K562 (cell line): ENCODE measurements around the gene ENG.

Experiments
- BRCA1 ChIP-seq, 2 experiments: fragments of 450-650 bp in 1 of 2; sonication (generic) in 1 of 2; formaldehyde crosslinking in 1 of 2; IDR thresholded peaks; 2 replicates each; pipeline versions ENCODE4 v1.5.0 to v1.6.1; 2017 to 2020; ENCODE audit warnings: mild to moderate bottlenecking in 1 of 2, missing genetic modification reagents in 1 of 2
- BRD4 ChIP-seq: fragments of 200-600 bp; sonication (generic); IDR thresholded peaks from 2 replicates; pipeline ENCODE4 v1.6.1; 2017; ENCODE audit warnings: inconsistent platforms
- ETS2 ChIP-seq: IDR thresholded peaks from 2 replicates; pipeline ENCODE4 v1.6.1; 2016; ENCODE audit warnings: borderline replicate concordance, missing genetic modification characterization, mild to moderate bottlenecking, moderate library complexity, missing compliant biosample characterization; ENCODE audit not compliant: poor library complexity, severe bottlenecking
- POLR2A ChIP-seq: fragments of 450-650 bp; conservative IDR thresholded peaks from 2 replicates; pipeline ENCODE4 v1.6.1; 2016
- SAFB2 ChIP-seq: fragments of 200-400 bp; formaldehyde crosslinking; IDR thresholded peaks from 2 replicates; pipeline ENCODE4 v1.6.1; 2018; ENCODE audit warnings: borderline replicate concordance, low read length, low read depth, moderate library complexity; ENCODE audit not compliant: severe bottlenecking
- TAL1 ChIP-seq: fragments of 450-650 bp; IDR thresholded peaks from 2 replicates; pipeline ENCODE4 v1.6.1; 2016; ENCODE audit warnings: mild to moderate bottlenecking
- TBP ChIP-seq: optimal IDR thresholded peaks from 2 replicates; pipeline ENCODE3; 2011; ENCODE audit warnings: low read depth, low read length, improper control_type of control experiment
- YY1 ChIP-seq, 3 experiments: IDR thresholded peaks; 2 replicates each; pipeline ENCODE4 v1.6.1; 2011; ENCODE audit warnings: low read length in 2 of 3, mild to moderate bottlenecking in 2 of 3, moderate library complexity in 2 of 3, borderline replicate concordance in 1 of 3, control low read depth in 1 of 3, low read depth in 1 of 3; ENCODE audit not compliant: insufficient read depth in 3 of 3, insufficient replicate concordance in 2 of 3, control insufficient read depth in 1 of 3, insufficient read length in 1 of 3; ENCODE audit errors: extremely low read depth in 1 of 3
- ZC3H4 ChIP-seq: sonication (generic); formaldehyde crosslinking; IDR thresholded peaks from 2 replicates; pipeline ENCODE4 v1.9.0; 2021; ENCODE audit warnings: missing genetic modification reagents, borderline replicate concordance
- TF ChIP-seq, protein P1 (sequence below), 2 experiments: IDR thresholded peaks; 2 replicates each; pipeline ENCODE4 v1.6.1; 2011; ENCODE audit warnings: borderline replicate concordance in 1 of 2, control low read depth in 1 of 2, low read depth in 1 of 2, low read length in 1 of 2, mild to moderate bottlenecking in 1 of 2, mixed read lengths in 1 of 2, moderate library complexity in 1 of 2; ENCODE audit not compliant: insufficient read depth in 1 of 2, insufficient read length in 1 of 2, poor library complexity in 1 of 2, severe bottlenecking in 1 of 2; ENCODE audit errors: extremely low read depth in 1 of 2

GRCh38 chr9:127856094-127856728, 1.8 kb upstream of the ENG start:
- TF ChIP-seq TAL1 = no peak
- TF ChIP-seq BRD4 = no peak
- no peak for TF ChIP-seq TBP
- no peak for TF ChIP-seq ETS2 (tag)
- no peak for TF ChIP-seq SAFB2
- no peak for TF ChIP-seq POLR2A
- no peak for TF ChIP-seq YY1 (IDR thresholded peaks at IDR 0.05; ENCODE audit: borderline replicate concordance in 1 of 3, control insufficient read depth in 1 of 3, extremely low read depth in 1 of 3, insufficient read depth in 3 of 3, insufficient read length in 1 of 3, insufficient replicate concordance in 2 of 3, low read depth in 1 of 3, low read length in 2 of 3)
- no peak for TF ChIP-seq ZC3H4
- no peak for TF ChIP-seq BRCA1 (IDR thresholded peaks at IDR 0.05)
- no peak for TF ChIP-seq BRCA1 (CRISPR knock-in tag; IDR thresholded peaks at IDR 0.05)
- TF ChIP-seq, protein P1, sequence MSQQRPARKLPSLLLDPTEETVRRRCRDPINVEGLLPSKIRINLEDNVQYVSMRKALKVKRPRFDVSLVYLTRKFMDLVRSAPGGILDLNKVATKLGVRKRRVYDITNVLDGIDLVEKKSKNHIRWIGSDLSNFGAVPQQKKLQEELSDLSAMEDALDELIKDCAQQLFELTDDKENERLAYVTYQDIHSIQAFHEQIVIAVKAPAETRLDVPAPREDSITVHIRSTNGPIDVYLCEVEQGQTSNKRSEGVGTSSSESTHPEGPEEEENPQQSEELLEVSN (IDR thresholded peaks at IDR 0.05; ENCODE audit: borderline replicate concordance in 1 of 2, extremely low read depth in 1 of 2, insufficient read depth in 1 of 2, insufficient read length in 1 of 2, low read depth in 1 of 2, low read length in 1 of 2, poor library complexity in 1 of 2, severe bottlenecking in 1 of 2) = no peak
